Effector CD4-positive, alpha-beta T cell (primary cell): ENCODE data around the gene STX1A.
A peak's percentile ranks its signal among the peaks of the same experiment; 100 is the strongest.
"Not testable (repeated sequence)": the region's sequence is repeated elsewhere in the genome, so short reads cannot be mapped to it uniquely, and the experiment has no call there.

ENCODE experiments used
- DNase-seq: peaks from one replicate; pipeline ENCODE4 v3.0.0-alpha.2; 2020

The STX1A gene

GRCh38 chr7:73735528-73735905 lies 16.0 kb upstream of the STX1A start:
- no peak for DNase-seq

- peak; percentile 75 for DNase-seq
Measured at GRCh38 chr7:73734619-73735527, 15.4 kb upstream of the STX1A start.

DNA sequence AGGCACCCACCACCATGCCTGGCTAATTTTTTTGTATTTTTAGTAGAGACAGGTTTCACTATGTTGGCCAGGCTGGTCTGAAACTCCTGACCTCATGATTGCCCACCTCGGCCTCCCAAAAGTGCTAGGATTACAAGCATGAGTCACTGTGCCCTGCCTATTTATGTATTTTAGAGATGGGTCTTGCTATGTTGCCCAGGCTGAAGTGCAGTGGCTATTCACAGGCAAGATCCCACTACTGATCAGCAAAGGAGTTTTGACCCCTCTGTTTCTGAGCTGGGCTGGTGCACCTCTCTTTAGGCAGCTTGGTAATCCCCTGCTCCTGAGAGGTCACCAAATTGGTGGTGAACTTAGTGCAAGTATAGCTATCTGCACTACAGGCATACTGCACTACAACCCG lies 12.9 kb upstream of the STX1A start:
- DNase-seq, result no peak

GRCh38 chr7:73730485-73730884 lies 11.0 kb upstream of the STX1A start:
- no peak for DNase-seq

- no peak for DNase-seq
Measured at GRCh38 chr7:73728551-73728950, 9.1 kb upstream of the STX1A start.

GRCh38 chr7:73727952-73728351 lies 8.5 kb upstream of the STX1A start:
- DNase-seq, result no peak

DNA sequence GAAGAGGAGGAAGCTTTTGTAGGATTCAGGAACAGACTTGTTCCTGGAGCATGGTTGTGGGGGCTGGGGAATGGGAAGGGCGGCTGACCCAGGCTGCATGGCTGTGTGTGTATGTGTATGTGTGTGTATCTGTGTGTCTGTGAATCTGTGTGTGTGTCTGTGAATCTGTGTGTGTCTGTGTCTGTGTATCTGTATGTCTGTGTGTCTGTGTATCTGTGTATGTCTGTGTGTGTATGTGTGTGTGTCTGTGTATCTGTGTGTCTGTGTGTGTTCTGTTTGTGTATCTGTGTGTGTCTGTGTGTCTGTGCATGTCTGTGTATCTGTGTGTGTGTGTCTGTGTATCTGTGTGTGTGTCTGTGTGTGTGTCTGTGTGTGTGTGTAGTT lies 6.6 kb upstream of the STX1A start:
- no peak for DNase-seq

DNA sequence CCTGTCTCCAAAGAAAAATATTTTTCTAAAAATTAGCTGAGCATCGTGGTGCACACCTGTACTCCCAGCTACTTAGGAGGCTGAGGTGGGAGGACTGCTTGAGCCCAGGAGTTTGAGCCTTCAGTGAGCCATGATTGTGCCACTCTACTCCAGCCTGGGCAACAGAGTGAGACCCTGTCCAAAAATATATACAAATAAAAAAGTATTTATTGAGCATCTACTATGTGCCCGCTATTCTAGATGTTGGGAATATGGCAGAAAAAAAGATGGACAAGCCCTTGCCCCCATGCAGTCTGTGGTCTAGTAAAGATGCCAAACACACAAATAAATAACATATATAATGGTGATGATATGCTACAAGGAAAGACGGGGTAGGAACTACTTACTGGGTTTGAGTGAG lies 4.3 kb upstream of the STX1A start:
- no peak for DNase-seq

DNA sequence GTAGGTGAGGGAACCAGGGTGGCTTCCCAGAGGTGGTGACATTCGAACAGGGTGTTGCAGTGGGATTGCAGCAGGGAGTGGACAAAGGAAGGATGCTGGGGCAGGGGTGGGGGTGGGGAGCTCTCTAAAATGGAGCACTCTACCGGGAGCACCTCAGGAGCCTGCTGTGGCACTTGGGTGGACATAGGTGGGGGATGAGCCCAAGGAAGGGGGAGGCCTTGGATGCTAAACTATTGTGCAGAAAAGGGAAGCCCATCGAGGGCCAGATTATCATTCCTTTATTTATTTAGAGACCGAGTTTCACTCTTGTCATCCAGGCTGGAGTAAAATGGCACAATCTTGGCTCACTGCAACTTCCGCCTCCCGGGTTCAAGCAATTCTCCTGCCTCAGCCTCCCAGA lies 3.3 kb upstream of the STX1A start:
- no peak for DNase-seq

DNA sequence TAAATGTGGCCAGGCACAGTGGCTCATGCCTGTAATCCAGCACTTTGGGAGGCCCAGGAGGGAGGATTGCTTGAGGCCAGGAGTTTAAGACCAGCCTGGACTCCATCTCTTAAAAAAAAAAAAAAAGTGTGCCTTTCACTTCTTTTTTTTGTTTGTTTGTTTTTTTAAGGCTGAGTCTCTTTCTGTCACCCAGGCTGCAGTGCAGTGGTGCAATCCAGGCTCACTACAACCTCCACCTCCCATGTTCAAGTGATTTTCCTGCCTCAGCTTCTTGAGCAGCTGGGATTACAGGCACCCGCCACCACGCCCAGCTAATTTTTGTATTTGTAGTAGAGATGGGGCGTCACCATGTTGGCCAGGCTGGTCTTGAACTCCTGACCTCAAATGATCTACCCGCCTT lies 2.7 kb upstream of the STX1A start:
- DNase-seq, result not testable (repeated sequence)

GRCh38 chr7:73721377-73721817 lies 1.9 kb upstream of the STX1A start:
- no peak for DNase-seq

- not testable (repeated sequence) for DNase-seq
Measured at GRCh38 chr7:73720443-73720842, 974 bp upstream of the STX1A start.

GRCh38 chr7:73719806-73720169 lies 319 bp upstream of the STX1A start:
- DNase-seq, result no peak

GRCh38 chr7:73718438-73718881 lies 1.0 kb downstream of the STX1A start:
- DNase-seq, result no peak

GRCh38 chr7:73717991-73718405 lies 1.5 kb downstream of the STX1A start:
- peak; percentile 64 for DNase-seq

DNA sequence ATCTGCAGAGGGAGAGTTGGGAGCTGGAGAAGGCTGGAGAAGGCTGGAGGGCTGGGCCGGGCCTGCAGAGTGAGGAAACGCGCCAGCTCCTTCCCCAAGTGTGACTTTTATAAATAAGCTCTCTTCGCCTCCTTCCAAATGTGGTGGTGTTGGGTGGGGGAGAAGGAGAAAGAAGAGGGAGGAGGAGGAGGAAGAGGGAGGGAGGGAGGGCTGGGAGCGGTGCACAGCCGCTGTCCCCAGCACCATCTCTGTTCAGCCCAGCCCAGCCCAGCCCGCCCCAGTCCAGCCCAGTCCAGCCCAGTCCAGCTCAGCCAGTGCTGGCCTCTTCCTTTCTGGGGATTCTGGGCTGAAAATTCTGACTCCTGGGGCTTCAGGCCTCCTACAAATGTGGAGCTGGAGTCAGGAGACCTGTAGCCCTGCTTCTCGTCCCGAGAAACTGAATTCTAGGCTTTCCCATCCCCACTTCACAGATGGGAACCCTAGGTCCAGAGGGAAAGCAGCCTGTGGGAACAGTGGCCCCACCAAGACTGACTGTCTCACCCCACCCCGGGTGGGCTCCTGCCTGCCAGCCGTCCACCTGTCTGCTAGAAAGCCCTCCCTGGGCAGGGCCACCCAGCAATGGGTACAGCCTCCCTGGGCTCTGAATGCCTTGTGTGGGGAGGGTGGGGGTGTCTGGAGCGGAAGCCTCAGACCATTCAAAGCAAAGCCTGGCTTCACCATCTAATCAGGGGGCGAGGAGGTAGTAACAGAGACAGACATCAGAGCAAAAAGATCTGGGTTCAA lies 2.3 kb downstream of the STX1A start:
- no peak for DNase-seq

DNA sequence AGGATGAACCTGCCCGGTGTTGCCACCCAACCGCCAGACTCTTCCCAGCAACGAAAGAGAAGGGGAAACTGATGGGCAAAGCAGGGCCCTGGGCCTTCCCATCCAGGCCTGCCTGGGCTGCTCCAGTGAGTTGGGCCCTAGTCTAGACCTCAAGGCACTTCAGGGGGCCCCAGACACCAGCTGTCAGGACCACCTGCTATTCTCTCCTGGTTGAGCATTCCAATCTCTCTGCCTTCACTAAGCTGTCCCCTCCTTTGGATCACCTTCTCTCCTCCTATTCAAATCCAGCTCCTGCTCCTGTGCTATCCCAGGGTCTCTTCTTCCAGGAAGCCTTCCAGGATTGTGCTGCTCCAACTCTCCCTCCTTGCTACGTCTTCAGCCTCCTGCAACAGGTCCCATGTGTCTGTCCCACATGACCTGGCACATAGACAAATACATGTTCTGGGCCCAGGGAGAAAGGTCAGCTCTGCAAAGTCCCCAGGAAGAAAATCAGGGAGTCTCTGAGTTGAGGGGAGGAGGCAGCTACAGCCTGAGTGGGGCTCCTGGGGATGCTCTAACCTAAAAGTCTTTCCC lies 3.1 kb downstream of the STX1A start:
- no peak for DNase-seq

- no peak for DNase-seq
Measured at GRCh38 chr7:73715648-73716317, 3.7 kb downstream of the STX1A start.

DNA sequence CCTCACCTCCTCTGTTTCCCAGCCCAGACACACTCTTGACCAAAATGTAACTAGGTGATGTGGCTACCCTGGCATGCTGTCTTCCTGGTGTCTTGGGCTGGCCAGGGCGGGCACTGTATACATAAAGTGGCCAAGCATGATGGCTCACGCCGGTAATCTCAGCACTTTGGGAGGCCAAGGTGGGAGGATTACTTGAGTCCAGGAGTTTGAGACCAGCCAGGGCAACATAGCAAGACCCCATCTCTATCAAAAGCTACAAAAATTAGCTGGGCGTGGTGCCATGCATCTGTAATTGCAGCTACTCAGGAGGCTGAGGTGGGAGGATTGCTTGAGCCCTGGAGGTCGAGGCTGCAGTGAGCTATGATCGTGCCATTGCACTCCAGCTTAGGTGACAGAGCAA lies 6.2 kb downstream of the STX1A start:
- not testable (repeated sequence) for DNase-seq

DNA sequence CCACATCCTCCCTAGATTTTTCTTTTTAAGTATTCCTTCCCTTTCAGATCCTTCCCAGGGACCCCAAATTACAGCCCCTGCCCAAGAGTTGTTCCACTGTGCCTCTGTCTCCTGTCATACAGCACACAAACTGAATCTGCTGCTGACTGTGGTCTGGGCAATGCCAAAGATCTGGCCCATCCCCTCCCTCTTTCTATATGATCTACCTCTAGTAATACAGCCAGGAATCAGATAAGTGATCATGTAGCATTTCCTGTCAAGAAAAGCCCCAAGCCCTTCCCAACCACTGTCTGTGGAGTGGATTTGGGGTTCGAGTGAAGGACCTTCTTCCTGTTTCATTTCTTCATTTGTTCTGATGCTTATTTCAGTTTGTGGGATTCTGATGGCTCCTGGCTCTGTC lies 6.7 kb downstream of the STX1A start:
- DNase-seq, result no peak

DNA sequence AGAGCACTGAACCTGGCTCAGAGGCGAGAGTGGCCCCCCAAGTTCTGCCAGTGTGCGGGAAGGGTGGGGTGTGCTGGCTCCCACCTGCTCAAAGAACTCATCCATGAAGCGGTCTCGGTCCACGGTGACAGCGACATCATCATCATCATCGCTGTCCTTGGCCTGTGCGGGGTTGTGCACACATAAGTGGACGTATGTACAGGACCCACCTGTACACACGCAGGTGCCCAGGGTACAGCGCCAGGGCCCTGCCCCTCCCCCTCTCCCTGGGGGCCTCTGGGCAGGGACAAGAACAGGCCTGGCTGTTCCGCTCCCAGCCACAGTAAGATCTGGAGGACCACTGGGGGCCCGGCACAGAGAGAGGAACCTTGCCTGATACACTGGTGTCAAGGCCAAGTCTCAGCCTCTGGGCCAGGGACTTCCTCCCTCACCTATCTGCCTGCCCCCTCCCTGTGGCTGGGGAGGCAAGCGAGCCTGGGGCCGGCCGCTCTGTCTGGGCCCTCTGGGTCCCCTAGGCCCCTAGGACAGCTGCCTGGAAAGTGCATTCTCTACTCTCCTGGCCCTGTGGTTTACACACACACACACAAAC lies 10.4 kb downstream of the STX1A start:
- no peak for DNase-seq

DNA sequence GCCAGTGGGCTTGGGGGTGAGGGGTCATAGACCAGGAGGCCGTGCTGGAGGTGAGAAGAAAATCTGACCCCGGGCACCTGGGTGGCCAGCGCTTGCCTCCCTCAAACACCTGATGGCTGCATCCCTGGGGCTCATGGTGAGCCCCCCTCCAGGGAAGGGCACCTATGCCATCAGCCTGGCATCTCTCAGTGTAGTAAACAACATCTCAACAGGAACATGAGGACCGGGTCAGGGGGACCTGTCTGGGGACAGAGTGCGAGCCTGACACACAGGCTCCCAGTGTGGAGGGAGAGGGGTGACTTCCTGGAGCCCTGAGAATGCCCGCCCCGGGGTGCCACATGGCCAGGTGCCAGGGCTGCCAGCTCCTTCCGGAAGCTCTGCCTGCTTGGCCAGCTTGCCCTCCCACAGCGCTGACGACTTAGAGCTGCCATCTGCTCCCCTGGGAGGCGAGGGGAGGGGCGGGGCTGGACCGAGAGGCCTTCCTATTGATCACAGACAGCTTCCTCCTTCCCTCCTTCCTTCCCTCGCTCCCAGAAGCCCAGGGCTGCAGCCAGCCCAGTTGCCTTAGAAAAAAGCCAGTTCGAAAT lies 12.3 kb downstream of the STX1A start:
- no peak for DNase-seq
